ENCODE measurements around the gene PCOLCE2.

GRCh38 chr3:142875583-142876207 lies 13.2 kb downstream of the PCOLCE2 start:
- TF ChIP-seq POLR2A (IDR thresholded peaks at IDR 0.05; ENCODE audit: low read length) (no peak), GATA1 (IDR thresholded peaks at IDR 0.05; ENCODE audit: low read depth, low read length) (no peak)

Measured in erythroblast (primary cell).